Measurements from ENCODE around the gene KLHDC1. TPM values are rescaled to one million over a fixed set of nuclear protein-coding genes. Genes with fewer than 3 reads are reported as not detected.
"Not testable (repeated sequence)": the region's sequence is repeated elsewhere in the genome, so short reads cannot be mapped to it uniquely, and the experiment has no call there.

The KLHDC1 gene
- total RNA-seq, 2 experiments from 2014 or later: 0.81 to 1.3 TPM

GRCh38 chr14:49767571-49768300 lies 74.8 kb downstream of the KLHDC1 start, which contains the start of gene KLHDC2:
Gene KLHDC2 (plus strand): TSS chr14:49768153. CDS start chr14:49768469, 316 bp downstream.
- Mint-ChIP-seq H3K4me3 (peak within 1 kb of the TSS; percentile 96), H3K9me3 (ENCODE audit: low read depth) (no peaks in the 10 kb centered on the region), H3K4me1 (peaks cover 30% of the 10 kb centered on the region), H3K36me3 (ENCODE audit: low read depth) (peaks cover 3% of the 10 kb centered on the region), H3K27ac (peak within 1 kb of the TSS; percentile 99), H3K27me3 (no peaks in the 10 kb centered on the region)
- POLR2A ChIA-PET: interaction anchor here (0.5 to 2.8 kb wide), 14 partner anchors 14 to 544 kb away, joined by 3 to 28 read pairs (median 7); partner anchors contain the start of genes DMAC2L, KLHDC1, L2HGDH and MGAT2
- DNase-seq (peak; percentile 94), ATAC-seq (peak; percentile 79)
- intact Hi-C loops (cut with DNase I, micrococcal nuclease): loop anchor here (1.0 to 10.0 kb wide), 18 partner anchors 74 to 1063 kb away; partner anchors contain the start of genes KLHDC1 (in 2 of the 2), VCPKMT (in 2 of the 2), DMAC2L (in 1 of the 2) and L2HGDH (in 1 of the 2)
- CTCF ChIA-PET: interaction anchor here (0.6 to 4.4 kb wide), 16 partner anchors 9 to 182 kb away, joined by 3 to 36 read pairs (median 4); partner anchors contain the start of genes DNAAF2, KLHDC1, MGAT2 and NEMF

GRCh38 chr14:49768301-49769121 lies 75.6 kb downstream of the KLHDC1 start:
- CTCF ChIA-PET: interaction anchor here (0.6 to 4.4 kb wide), 16 partner anchors 9 to 148 kb away, joined by 3 to 36 read pairs (median 4); partner anchors contain the start of genes DNAAF2, KLHDC1, MGAT2 and NEMF
- Mint-ChIP-seq H3K4me3 (peak overlapping the region; percentile 96), H3K27me3 (no peaks in the 10 kb centered on the region), H3K36me3 (ENCODE audit: low read depth) (peaks cover 3% of the 10 kb centered on the region), H3K4me1 (peaks cover 30% of the 10 kb centered on the region), H3K9me3 (ENCODE audit: low read depth) (no peaks in the 10 kb centered on the region), H3K27ac (peak overlapping the region; percentile 99)
- intact Hi-C loops (cut with DNase I, micrococcal nuclease): loop anchor here (1.0 to 10.0 kb wide), 15 partner anchors 80 to 1062 kb away; partner anchors contain the start of genes VCPKMT (in 2 of the 2), DMAC2L (in 1 of the 2), L2HGDH (in 1 of the 2) and LRR1 (in 1 of the 2)
- POLR2A ChIA-PET: interaction anchor here (0.5 to 2.8 kb wide), 17 partner anchors 13 to 543 kb away, joined by 3 to 28 read pairs (median 5); partner anchors contain the start of genes DMAC2L, KLHDC1, L2HGDH and LRR1
- peak; percentile 91 for DNase-seq
- peak; percentile 78 for ATAC-seq

DNA sequence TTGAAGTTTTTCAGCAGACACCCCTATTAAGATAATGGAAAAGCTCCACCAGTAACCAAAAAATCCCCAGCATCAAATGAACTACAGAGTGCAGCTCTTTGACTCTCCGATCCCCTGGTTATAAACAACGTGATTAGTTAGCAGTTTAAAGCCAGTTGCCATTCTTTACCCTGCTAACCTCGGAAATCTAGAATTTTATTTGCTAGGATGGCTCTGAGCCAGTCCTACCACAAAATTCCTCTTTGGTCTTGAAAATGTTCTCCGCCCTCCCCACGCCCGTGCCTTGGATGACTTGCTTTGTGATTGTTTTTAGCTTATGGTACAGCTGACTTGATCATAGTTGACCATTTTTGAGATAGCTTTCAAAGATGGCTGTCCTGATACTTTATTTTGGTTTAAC lies 76.3 kb downstream of the KLHDC1 start:
- H3K36me3 Mint-ChIP-seq (ENCODE audit: low read depth): peaks cover 3% of the 10 kb centered on the region
- intact Hi-C loops (cut with DNase I, micrococcal nuclease): loop anchor here (2.0 to 10.0 kb wide), 5 partner anchors 83 to 1062 kb away; partner anchors contain the start of genes DMAC2L (in 1 of the 2), L2HGDH (in 1 of the 2), NEMF (in 1 of the 2) and NIN (in 1 of the 2)
- ChIA-PET CTCF (interaction anchor here (0.6 to 4.4 kb wide), 13 partner anchors 10 to 375 kb away, joined by 3 to 36 read pairs (median 3); partner anchors contain the start of genes DNAAF2, MGAT2, NEMF and RPL36AL), POLR2A (interaction anchor here (0.7 to 2.8 kb wide), 9 partner anchors 11 to 170 kb away, joined by 3 to 28 read pairs (median 4); partner anchors contain the start of genes LRR1, MGAT2, NEMF and RPL36AL)
- no peaks in the 10 kb centered on the region for H3K27me3 Mint-ChIP-seq
- H3K27ac Mint-ChIP-seq: peak overlapping the region; percentile 99
- peaks cover 30% of the 10 kb centered on the region for H3K4me1 Mint-ChIP-seq
- ATAC-seq (no peak), DNase-seq (no peak)
- H3K4me3 Mint-ChIP-seq: peak overlapping the region; percentile 96
- H3K9me3 Mint-ChIP-seq (ENCODE audit: low read depth): no peaks in the 10 kb centered on the region

- no peak for DNase-seq
- Mint-ChIP-seq H3K27ac (peak overlapping the region; percentile 99), H3K9me3 (ENCODE audit: low read depth) (no peaks in the 10 kb centered on the region), H3K27me3 (no peaks in the 10 kb centered on the region), H3K36me3 (ENCODE audit: low read depth) (peaks cover 3% of the 10 kb centered on the region), H3K4me1 (peaks cover 30% of the 10 kb centered on the region), H3K4me3 (peak overlapping the region; percentile 96)
- intact Hi-C loops (cut with DNase I, micrococcal nuclease): loop anchor here (2.0 to 10.0 kb wide), 5 partner anchors 83 to 1061 kb away; partner anchors contain the start of genes DMAC2L (in 1 of the 2), L2HGDH (in 1 of the 2), NEMF (in 1 of the 2) and NIN (in 1 of the 2)
- POLR2A ChIA-PET: interaction anchor here (0.7 to 2.8 kb wide), 6 partner anchors 11 to 149 kb away, joined by 3 to 28 read pairs (median 4); partner anchors contain the start of genes MGAT2, NEMF and RPL36AL
- CTCF ChIA-PET: interaction anchor here (0.6 to 4.4 kb wide), 15 partner anchors 10 to 375 kb away, joined by 3 to 36 read pairs (median 3); partner anchors contain the start of genes DNAAF2, MGAT2, NEMF and RPL36AL
- ATAC-seq: no peak
Observed at GRCh38 chr14:49769581-49770211, 76.8 kb downstream of the KLHDC1 start.

GRCh38 chr14:49770212-49770817 lies 77.4 kb downstream of the KLHDC1 start:
- intact Hi-C loops (cut with DNase I, micrococcal nuclease): no loop called here
- DNase-seq (no peak), ATAC-seq (no peak)
- ChIA-PET CTCF (interaction anchor here (1.0 to 4.4 kb wide), 7 partner anchors 49 to 136 kb away, joined by 3 to 36 read pairs (median 3); partner anchors contain the start of gene DNAAF2), POLR2A (interaction anchor here (0.9 to 2.2 kb wide), 2 partner anchors 12 to 82 kb away, joined by 4 to 9 read pairs; partner anchors contain the start of gene NEMF)
- peaks cover 32% of the 10 kb centered on the region for H3K4me1 Mint-ChIP-seq
- no peaks in the 10 kb centered on the region for H3K9me3 Mint-ChIP-seq (ENCODE audit: low read depth)
- H3K27me3 Mint-ChIP-seq: no peaks in the 10 kb centered on the region
- H3K36me3 Mint-ChIP-seq (ENCODE audit: low read depth): peaks cover 5% of the 10 kb centered on the region
- peak overlapping the region; percentile 72 for H3K27ac Mint-ChIP-seq
- peak overlapping the region; percentile 23 for H3K4me3 Mint-ChIP-seq

GRCh38 chr14:49771691-49772090 lies 78.8 kb downstream of the KLHDC1 start:
- H3K4me3 Mint-ChIP-seq; intact Hi-C loops (cut with DNase I, micrococcal nuclease); H3K27me3 Mint-ChIP-seq; DNase-seq; H3K9me3 Mint-ChIP-seq (ENCODE audit: low read depth); ATAC-seq: not testable (repeated sequence)
- CTCF ChIA-PET: interaction anchor here (1.7 to 2.0 kb wide), 2 partner anchors 9 to 10 kb away, joined by 5 to 7 read pairs; no protein-coding TSS in a partner anchor
- Mint-ChIP-seq H3K4me1 (peaks cover 30% of the 10 kb centered on the region), H3K36me3 (ENCODE audit: low read depth) (peaks cover 10% of the 10 kb centered on the region), H3K27ac (peak overlapping the region; percentile 63)
- POLR2A ChIA-PET: interaction anchor here (0.6 kb wide), 2 partner anchors 64 to 341 kb away, joined by 3 read pairs; no protein-coding TSS in a partner anchor

DNA sequence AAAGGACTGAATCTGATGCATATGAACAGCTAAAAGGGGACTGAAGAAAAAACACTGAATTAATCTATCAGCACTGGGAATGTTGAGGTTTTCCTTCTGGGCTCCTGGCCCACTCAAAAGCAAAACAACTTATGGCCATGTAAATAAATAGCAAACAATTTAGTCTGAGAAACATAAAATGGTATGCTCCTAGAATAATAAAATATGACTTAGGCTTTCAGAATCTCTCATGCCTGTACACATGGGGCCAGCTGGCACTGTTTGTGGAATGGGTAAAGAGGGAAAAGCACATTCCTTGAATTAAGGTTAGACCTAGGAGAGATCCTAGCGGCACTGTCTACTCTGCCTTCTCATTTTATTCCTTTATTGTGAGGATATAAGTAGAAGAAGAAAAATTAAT lies 81.2 kb downstream of the KLHDC1 start:
- no peak for DNase-seq
- ATAC-seq: no peak
- intact Hi-C loops (cut with DNase I, micrococcal nuclease): no loop called here
- H3K4me1 Mint-ChIP-seq: peaks cover 21% of the 10 kb centered on the region
- no peaks in the 10 kb centered on the region for H3K27me3 Mint-ChIP-seq
- H3K36me3 Mint-ChIP-seq (ENCODE audit: low read depth): peaks cover 7% of the 10 kb centered on the region
- H3K27ac Mint-ChIP-seq: no peak overlapping the region
- no peak overlapping the region for H3K4me3 Mint-ChIP-seq
- CTCF ChIA-PET: interaction anchor here (0.6 to 1.2 kb wide), 3 partner anchors 153 to 334 kb away, joined by 3 read pairs; partner anchors contain the start of genes MGAT2 and RPL36AL
- no peaks in the 10 kb centered on the region for H3K9me3 Mint-ChIP-seq (ENCODE audit: low read depth)
- POLR2A ChIA-PET: interaction anchor here (0.6 kb wide), 1 partner anchor 352 kb away, joined by 3 read pairs; no protein-coding TSS in a partner anchor

DNA sequence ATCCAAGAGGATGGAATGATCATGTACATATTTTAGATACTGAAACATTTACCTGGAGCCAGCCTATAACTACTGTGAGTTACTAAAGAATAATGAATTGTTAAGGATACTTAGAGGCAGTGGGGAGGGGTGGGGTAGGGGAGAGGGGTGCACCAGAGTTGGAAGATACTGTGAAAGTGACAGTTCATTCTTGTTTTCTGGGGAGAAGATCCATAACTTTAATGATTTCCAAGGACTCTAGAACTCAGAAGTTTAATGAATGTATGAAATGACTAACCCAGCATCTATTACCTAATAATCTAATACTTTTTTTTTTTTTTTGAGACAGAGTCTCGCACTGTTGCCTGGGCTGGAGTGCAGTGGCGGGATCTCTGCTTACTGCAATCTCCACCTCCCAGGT lies 85.5 kb downstream of the KLHDC1 start:
- Mint-ChIP-seq H3K36me3 (ENCODE audit: low read depth) (peaks cover 20% of the 10 kb centered on the region), H3K9me3 (ENCODE audit: low read depth) (no peaks in the 10 kb centered on the region), H3K4me1 (peaks cover 2% of the 10 kb centered on the region), H3K27ac (no peak overlapping the region), H3K4me3 (no peak overlapping the region), H3K27me3 (no peaks in the 10 kb centered on the region)
- ChIA-PET CTCF (no interaction called here), POLR2A (no interaction called here)
- DNase-seq (no peak), ATAC-seq (no peak)
- intact Hi-C loops (cut with DNase I, micrococcal nuclease): no loop called here

GRCh38 chr14:49781040-49781439 lies 88.1 kb downstream of the KLHDC1 start:
- POLR2A ChIA-PET: interaction anchor here (0.6 to 1.6 kb wide), 3 partner anchors 12 to 71 kb away, joined by 4 to 7 read pairs (median 5); partner anchors contain the start of gene KLHDC2
- not testable (repeated sequence) for H3K27me3 Mint-ChIP-seq; H3K4me3 Mint-ChIP-seq; H3K27ac Mint-ChIP-seq; ATAC-seq; H3K4me1 Mint-ChIP-seq; H3K9me3 Mint-ChIP-seq (ENCODE audit: low read depth); DNase-seq
- H3K36me3 Mint-ChIP-seq (ENCODE audit: low read depth): peaks cover 30% of the 10 kb centered on the region
- intact Hi-C loops (cut with DNase I, micrococcal nuclease): loop anchor here in 1 of 2 experiments (5.0 kb wide), 1 partner anchor 46 kb away; no protein-coding TSS in a partner anchor
- CTCF ChIA-PET: interaction anchor here (0.6 to 1.9 kb wide), 3 partner anchors 9 to 191 kb away, joined by 3 to 7 read pairs (median 5); no protein-coding TSS in a partner anchor

Data from activated CD4-positive, alpha-beta T cell treated with anti-CD3 and anti-CD28 coated beads for 36 hours (primary cell).